Neural cell (in vitro differentiated cells): ENCODE results near the gene PLA2G2C.

Experiments used
- EP300 ChIP-seq: fragments of 450-650 bp; conservative IDR thresholded peaks from 2 replicates; pipeline ENCODE4 v1.6.1; 2014; ENCODE audit warnings: antibody characterized with exemption, mild to moderate bottlenecking, moderate library complexity; ENCODE audit not compliant: poor library complexity, severe bottlenecking
- TF ChIP-seq, protein P1 (sequence below): fragments of 450-650 bp; IDR thresholded peaks from 2 replicates; pipeline ENCODE4 v1.5.1; 2014; ENCODE audit warnings: antibody characterized with exemption, mild to moderate bottlenecking, moderate library complexity; ENCODE audit not compliant: poor library complexity, severe bottlenecking

DNA sequence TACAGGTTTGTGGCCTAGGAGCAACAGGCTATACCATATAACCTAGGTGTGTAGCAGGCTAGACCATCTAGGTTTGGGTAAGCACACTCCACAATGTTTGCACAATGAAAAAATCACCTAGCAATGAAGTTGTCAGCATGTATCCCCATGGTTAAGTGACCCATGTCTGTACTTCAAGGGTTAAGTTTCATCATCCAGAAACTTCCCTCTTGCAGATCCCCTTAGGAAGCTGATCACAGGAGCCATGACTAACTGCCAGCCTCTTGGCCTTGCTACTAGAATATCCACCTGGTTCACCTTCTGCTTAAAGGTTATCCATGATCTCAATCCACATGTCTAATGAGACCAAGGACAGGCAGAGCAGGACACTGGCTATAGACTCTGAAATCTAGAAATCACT lies 3.9 kb downstream of the PLA2G2C start:
- TF ChIP-seq, protein P1, sequence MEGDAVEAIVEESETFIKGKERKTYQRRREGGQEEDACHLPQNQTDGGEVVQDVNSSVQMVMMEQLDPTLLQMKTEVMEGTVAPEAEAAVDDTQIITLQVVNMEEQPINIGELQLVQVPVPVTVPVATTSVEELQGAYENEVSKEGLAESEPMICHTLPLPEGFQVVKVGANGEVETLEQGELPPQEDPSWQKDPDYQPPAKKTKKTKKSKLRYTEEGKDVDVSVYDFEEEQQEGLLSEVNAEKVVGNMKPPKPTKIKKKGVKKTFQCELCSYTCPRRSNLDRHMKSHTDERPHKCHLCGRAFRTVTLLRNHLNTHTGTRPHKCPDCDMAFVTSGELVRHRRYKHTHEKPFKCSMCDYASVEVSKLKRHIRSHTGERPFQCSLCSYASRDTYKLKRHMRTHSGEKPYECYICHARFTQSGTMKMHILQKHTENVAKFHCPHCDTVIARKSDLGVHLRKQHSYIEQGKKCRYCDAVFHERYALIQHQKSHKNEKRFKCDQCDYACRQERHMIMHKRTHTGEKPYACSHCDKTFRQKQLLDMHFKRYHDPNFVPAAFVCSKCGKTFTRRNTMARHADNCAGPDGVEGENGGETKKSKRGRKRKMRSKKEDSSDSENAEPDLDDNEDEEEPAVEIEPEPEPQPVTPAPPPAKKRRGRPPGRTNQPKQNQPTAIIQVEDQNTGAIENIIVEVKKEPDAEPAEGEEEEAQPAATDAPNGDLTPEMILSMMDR, result no peak
- no peak for TF ChIP-seq EP300
